Thyroid gland (tissue), 4 donors: ENCODE data around the gene NLGN1.

Source experiments
- CTCF ChIP-seq, 6 experiments: fragments of 200-600 bp in 3 of 6; fragments of 450-650 bp in 3 of 6; sonication (generic) in 3 of 6; IDR thresholded peaks; one replicate each; pipeline ENCODE4 v1.5.1; 2016 to 2019; ENCODE audit warnings: antibody characterized with exemption in 6 of 6, mild to moderate bottlenecking in 2 of 6, inconsistent platforms in 1 of 6, moderate library complexity in 1 of 6
- POLR2A ChIP-seq, 2 donors: fragments of 450-650 bp; IDR thresholded peaks; one replicate each; pipeline ENCODE4 v1.6.1; 2017; ENCODE audit warnings: antibody characterized with exemption in 2 of 2, mild to moderate bottlenecking in 2 of 2, moderate library complexity in 1 of 2

GRCh38 chr3:173920386-173920785, 522.8 kb downstream of the NLGN1 start:
- TF ChIP-seq POLR2A (IDR thresholded peaks at IDR 0.05), result no peak
- TF ChIP-seq CTCF (IDR thresholded peaks at IDR 0.05), result no peak
